HG03025 (cell line): ENCODE data around the gene ARHGEF28.

Experiments
- ATAC-seq: cut with Tn5 transposase; IDR thresholded peaks from one replicate; pipeline ENCODE4 v1.9.1; 2021; ENCODE audit warnings: mild to moderate bottlenecking, moderate library complexity; ENCODE audit not compliant: unreplicated experiment, low FRiP score

Gene ARHGEF28

DNA sequence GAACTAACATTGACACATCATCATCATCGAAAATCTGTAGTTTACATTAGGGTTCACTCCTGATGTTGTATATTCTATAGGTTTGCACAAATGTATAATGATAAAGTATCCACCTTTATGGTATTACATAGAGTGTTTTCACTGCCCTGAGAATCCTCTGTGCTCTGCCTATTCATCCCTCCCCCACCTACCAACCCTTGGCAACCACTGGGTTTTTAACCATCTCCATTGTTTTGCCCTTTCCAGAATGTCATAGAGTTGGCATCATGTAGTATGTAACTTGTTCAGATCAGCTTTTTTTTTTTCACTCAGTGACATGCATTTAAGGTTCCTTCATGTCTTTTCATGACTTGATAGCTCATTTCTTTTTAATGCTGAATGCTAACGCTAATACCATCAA, 106.0 kb downstream of the ARHGEF28 start:
- no peak for ATAC-seq

DNA sequence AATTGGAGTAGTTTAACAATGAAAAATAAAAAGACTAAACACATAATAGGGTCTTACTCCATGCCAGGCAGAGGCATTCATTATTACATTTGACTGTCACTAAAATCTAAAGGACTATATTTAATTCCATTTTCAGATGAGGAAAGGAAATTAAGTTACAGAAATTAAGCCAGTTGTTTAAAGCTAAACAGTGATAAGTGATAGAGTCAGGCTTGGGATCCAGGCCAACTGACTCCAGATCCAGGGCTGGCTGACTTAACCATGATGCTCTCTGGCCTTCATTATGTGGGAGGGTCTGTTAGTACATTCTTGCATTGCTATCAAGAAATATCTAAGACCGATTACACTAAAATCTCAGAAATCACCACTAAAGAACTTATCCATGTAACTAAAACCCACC, 107.2 kb downstream of the ARHGEF28 start:
- no peak for ATAC-seq

DNA sequence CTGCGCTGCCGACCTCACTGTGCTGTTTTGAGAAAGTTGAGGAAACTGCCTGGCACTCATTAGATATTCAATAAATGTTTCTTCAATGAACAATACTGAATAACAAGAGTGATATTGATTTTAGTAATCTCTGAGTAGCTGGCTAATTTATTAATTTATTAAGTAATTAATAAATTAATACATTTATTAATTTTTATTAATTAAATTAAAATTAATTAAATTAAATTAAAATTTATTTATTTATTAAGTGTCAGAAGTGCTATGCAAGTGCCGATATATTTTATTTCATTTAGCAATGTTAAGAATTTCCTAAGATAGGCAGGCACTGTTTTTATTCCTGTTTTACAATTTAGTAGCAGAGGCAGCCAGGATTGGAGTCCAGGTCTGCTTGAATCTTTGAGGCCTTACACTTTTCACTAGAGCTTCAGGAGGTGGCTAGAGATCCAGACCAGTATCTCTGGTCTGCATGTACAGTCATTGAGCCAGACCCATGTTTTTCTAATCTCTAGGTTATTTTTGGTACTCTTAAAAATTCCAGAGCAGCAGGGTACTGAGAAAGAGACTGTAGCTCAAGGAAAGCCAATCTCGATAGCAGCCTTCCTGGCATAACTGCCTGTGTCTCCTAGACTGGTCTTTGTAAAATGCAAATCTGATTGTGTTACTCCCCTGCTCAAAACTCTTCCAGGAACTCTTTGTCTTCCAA, 109.2 kb downstream of the ARHGEF28 start:
- no peak for ATAC-seq

DNA sequence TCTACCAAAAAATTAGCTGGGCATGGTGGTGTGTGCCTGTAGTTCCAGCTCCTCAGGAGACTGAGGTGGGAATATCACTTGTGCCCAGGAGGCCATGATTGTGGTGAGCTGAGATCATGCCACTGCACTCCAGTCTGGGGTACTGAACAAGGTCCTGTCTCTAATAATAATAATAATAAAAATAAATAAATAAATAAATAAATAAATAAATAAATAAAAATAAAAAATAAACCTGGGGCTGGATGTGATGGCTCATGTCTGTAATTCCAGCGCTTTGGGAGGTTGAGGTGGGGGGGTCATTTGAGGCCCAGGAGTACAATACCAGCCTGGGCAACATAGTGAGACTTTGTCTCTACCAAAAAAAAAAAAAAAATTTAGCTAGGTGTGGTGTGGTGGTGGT, 113.7 kb downstream of the ARHGEF28 start:
- no peak for ATAC-seq

DNA sequence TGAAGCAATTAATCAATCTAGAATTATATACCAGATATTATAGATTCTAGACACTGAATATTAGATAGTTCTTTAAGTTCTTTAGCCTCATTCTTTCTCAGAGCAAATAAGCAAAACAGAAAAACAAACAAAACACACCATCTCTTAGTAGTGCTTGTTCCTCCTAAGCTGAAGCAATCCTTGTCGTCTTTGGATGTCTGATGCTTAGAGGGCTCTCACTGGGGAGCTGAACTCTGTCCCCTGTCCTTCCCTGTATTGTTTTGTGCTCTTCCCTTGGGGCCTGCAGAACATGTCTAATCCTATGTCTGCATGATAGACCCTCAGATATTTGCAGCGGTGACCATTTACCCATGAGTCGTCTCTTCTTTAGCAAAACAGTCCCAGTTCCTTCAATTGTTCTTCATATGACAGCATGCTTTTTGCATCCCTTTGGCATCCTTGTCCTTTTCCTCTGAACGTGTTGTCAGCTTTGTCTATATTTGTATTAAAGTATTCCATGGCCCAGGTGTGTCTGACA, 114.3 kb downstream of the ARHGEF28 start:
- ATAC-seq, result no peak

DNA sequence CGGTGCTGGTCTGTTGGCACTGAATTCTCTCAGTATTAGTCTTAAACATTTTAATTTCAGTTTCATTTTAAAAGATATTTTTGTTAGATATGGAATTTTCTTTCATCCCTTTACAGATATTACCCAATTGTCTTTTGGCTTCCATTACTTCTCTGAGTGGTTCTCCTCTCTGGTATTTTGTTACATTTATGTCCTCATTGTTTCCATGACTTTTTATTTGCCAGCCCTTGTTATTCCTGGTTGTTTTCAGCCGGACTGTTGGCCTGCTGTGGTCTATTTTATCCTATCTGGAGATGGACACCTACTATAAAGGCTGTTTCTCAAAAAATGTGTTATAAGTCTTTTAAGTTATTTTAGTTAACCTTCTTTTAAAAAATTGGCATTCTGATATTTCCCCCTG, 117.2 kb downstream of the ARHGEF28 start:
- ATAC-seq, result no peak

DNA sequence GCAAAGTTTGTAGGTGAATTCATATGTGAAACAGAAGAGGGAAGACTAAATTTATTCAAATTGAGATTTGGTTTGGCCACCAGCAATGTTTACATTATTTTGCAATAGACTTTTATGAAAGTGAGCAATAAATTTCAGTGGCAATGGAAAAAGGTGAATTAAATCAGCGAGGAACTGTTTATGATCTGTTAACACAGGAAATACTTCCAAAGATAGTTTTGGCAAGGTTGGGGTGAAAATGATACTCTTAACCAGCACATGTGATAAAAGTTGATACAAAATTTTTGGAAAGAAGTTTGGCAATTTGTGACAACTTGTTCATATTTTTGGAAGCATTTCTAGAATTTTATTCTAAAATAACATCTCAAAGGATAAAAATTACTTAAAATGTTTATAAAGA, 119.8 kb downstream of the ARHGEF28 start:
- ATAC-seq, result no peak

DNA sequence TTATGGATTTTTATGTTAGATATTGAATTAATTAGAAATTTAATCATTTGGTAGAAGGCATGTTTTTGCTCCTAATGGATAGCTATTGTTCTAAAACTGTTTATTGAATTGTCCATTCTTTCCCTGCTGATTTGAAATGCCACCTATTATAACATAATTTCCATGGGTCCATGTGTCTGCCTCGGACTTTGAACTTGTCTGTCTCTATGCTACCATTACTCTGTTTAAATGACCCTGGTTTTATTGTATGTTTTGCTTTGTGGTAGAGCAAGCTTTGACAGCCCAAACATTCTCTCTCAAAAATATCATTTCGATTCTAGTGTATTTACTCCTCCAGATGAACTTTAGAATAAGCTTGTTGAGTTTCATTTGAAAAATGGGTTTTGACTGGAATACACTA, 120.6 kb downstream of the ARHGEF28 start:
- ATAC-seq, result no peak

DNA sequence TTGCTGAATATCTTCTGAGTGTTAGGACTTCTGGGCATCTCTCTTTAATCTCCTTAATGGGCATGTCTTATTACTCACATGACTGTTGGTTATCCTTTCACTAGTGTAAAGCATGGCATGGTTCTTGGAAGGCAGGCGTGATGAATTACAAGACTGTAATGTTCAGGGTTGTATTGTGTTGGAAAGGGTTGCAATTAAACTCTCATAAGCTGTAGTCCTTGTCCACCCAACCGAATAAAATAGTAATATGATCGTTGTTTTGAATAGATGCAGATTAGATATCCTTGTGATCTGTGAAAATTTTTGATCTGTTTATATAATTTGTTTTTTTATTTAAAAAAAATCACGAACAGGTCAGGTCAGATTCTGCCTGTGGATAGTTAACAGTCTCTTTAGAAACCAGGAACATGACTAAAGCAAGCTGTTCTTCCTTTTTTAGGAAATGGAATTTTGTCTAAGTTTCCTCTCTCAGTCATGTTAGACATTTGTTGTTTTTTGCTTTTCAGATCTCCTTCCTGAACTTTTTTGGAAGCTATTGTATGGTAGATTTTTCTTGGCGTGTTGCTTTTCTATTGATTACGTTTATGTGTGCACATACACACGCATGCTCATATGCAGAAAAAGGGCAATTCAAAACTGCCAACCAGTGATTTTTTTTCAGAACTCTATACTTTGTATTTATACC, 121.8 kb downstream of the ARHGEF28 start:
- ATAC-seq, result no peak

DNA sequence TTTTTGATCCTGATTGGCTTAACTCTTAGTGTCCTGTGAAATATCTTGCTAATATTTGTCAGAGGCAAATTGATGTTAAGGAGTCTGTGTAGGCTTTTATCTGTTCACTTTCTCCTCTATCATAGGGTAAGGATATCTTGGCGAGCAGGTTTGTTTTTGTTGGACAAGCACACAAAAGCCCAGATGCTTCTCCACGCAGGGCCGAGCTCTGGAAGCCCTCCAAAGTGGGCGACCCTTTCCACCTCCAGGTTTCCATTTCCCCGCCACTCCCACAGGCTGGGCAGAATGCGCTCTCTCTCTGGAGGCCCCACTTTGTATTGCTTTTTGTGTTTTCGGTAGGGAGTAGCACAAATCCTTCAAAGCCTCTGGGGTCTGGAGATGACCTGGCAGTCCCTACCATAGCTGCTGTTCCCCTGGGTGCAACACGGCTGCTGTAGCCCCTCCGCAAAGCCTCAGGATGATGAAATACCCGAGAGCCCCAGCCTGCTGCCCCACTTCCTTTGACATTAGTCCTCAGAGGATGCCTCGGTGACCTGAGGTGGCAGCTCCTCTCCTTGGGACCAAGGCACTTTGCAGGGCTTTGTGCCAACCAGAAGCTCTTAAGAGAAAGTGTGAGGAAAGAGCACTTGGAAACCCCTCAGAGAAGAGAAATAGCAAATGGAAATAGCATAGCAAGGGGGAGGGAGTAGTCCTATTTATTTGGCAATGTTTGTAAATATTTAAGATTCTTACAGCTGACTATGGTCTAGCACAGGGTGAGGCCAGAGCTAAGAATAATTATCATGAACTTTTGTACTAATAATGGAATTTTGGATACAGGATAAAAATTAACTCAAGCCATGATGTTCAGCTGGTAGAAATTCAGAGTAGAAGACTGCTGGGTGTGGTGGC, 122.8 kb downstream of the ARHGEF28 start:
- no peak for ATAC-seq

DNA sequence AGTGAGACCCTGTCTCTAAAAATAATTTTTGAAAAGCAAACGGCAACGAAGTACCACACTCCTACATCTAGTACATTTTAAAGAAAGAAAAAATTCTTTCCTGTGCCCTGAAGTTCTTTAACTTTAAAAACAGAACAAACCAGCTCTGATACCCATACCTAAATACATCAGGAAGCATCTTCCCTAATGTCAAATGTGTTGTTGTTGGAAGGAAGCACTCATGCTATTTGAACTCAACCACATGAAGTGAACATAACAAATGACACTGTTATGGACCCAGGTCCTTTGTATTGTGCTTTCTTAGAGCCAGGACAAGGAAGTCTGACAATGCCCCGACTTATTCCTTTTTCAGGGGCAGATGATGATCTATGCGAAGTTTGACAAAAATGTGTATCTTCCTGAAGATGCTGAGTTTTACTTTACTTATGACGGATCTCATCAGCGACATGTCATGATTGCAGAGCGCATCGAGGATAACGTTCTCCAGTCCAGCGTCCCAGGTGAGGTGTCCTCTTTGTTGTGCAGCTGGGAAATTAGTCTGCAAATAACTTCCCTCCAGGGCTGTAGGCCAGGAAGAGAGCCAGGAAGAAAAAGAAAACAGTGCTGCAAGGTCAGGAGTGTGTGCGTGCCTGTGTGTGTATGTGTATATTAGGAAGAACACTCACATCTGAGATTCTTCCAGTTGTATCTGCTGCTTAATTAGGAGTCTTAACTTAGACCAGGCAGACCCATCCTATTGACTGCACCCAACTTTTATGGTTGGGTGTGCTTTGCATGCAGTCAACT, 123.7 kb downstream of the ARHGEF28 start:
- no peak for ATAC-seq

DNA sequence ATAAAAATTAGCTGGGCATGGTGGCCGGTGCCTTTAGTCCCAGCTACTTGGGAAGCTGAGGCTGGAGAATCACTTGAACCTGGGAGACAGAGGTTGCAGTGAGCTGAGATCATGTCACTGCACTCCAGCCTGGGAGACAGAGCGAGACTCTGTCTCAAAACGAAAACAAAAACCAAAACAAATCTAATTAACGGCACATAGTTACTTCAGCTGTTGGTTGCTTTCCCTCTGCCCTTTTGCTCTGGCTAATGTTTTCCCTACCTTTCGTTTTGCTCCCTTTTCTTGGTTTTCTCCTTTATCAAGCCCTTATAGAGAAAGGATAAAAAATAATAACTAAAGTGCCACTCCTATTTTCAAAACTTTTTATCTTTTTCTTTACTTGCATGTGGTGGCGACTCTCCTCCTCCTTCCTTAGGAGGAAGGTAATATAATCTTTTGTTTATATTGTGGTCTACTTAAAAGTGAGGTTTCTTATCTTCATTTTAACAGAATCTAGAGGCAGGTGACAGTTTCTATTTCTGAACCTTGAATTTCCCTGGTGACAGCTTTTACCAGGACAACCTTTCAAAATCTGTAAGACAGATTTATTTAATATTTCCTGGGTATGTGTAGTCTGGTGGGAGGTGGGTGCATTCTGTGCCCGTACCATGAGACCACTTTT, 125.4 kb downstream of the ARHGEF28 start:
- no peak for ATAC-seq

DNA sequence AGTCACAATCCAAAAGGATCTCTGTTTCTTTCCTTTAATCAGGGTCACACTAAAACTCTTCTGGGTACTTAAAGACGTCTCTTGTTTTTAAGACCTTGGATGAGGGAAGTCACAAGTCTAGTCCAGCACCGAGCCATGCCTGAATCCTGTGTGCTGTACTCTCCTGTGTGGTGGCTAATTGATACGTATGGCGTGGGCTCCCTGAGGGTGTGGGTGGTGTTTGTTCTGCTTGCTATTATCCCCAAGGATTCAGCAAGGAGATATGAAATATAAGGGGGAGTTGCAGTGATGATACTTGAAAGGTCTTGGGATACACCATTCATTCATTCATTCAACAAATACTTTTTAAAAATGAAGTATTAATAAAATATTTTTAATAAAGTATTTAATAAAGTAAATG, 128.3 kb downstream of the ARHGEF28 start:
- no peak for ATAC-seq

DNA sequence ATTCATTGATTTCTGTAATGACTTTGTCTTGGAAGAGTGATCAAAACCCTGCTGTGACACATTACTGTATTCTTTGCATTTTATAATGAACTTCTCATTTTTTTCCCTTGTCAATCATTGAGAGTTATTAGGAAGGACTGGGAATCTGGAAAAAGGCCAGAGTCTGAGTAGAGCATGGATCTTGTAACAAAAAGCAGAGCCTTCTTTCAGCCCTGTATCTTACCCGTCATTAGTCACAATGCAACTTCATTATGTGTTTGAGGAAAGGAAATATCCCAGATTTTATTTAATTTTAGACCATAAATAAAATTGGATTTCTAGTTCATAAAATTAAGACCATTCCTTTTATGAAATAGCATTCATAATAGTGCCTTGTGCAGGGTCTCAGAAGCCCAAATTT, 131.4 kb downstream of the ARHGEF28 start:
- ATAC-seq, result no peak

DNA sequence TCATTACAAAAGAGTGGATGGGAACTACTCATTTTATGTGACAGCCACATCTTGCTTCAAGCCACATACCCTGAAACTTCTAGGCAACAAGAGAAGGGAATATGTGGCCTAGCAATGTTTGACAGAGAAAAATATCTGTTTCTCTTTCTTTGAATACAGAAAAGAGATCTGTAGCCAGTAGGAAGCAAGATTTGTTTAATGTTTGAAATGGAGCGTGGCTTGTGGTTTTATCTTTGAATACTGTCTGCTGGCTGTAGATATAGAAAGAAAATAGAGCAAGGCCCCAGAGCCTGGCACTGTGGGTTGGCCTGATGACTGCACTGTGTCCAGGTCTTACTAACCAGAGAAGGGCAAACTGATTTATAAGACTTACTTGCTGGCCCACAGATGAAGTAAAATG, 133.8 kb downstream of the ARHGEF28 start:
- ATAC-seq, result no peak

DNA sequence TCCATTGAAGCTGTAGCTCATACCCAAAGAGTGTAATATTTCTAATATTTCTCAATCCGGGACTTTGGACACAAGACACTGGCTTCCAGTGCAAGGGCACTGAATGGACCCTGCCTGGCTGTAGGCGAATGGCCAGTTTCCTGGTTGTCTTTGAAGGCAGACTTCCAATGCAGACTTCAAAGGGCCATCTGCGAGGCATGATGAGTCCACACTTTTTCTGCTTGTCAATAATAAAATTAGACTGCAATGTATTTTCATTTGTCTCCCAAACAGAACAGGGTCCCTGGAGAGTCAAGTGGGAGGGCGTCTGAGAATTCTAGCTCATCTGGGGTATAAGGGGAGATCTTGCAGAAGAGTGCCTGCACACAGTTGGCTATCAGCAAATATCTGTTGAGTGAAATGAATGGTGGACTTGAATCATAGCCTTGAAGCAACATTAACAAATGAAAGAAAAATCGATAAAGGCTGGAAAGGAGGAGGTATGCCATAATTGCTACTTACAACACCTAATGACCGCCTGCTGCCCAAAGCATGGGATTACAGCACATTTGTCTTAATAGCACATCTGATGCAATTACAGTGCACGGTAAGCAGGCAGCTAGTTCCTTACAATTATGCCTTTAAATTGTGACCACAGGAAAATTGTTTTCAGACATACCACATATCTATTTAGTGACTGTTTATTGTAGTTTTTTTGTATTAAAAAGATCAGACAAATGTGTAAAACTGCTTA, 137.5 kb downstream of the ARHGEF28 start:
- no peak for ATAC-seq

DNA sequence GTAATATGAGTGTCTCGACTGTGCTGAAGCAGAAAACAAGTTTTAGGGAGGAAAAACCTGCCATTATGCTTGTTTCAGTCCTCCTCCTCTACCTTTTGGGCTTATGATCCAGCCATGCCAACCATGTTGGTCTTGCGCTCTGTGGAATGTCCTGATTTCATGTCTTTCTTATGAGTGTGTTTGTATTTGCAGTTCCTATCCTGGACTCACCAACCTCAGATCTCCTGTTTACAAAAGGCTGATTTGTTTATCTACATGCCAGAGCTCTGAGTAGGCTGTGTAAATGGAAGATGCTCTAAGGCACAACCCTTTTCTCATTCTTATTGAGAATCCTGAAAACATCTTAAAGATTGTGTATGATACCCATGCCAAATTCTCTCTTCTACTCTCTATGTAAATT, 138.6 kb downstream of the ARHGEF28 start:
- no peak for ATAC-seq

DNA sequence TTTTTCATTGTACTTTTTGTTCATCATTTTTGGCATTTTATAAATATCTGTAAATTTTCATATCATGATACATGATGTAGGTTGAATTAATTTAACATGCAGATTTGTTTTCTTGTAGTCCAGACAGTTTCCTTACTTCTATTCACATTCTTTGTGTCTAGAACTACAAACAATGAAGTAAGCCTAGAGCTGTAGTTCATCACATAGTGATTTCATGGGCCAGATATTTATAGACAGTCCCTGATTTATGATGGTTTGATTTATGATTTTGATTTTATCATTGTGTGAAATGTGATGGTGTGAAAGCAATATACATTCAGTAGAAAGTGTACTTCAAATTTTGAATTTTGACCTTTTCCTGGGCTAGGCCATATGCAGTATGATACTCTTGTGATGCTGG, 139.0 kb downstream of the ARHGEF28 start:
- ATAC-seq, result no peak

DNA sequence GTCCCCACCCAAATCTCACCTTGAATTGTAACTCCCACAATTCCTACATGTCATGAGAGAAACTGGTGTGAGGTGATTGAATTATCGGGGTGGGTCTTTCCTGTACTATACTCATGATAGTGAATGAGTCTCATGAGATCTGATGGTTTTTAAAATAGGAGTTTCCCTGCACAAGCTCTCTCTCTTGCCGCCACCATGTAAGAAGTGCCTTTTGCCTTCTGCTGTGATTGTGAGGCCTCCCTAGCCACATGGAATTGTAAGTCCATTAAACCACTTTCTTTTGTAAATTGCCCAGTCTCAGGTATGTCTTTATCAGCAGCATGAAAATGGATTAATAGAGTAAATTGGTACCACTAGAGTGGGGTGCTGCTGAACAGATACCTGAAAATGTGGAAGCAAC, 140.9 kb downstream of the ARHGEF28 start:
- ATAC-seq, result no peak
